NCI-H2171 treated with DMSO at 0.1 percent for 48 hours (cell line): ENCODE results near the gene NFAT5.
"Not testable (repeated sequence)": the region's sequence is repeated elsewhere in the genome, so short reads cannot be mapped to it uniquely, and the experiment has no call there.

ENCODE experiments used
- DNase-seq: peaks from one replicate; lab custom pipeline; 2025; lab: John Stamatoyannopoulos, UW

NFAT5 gene

DNA sequence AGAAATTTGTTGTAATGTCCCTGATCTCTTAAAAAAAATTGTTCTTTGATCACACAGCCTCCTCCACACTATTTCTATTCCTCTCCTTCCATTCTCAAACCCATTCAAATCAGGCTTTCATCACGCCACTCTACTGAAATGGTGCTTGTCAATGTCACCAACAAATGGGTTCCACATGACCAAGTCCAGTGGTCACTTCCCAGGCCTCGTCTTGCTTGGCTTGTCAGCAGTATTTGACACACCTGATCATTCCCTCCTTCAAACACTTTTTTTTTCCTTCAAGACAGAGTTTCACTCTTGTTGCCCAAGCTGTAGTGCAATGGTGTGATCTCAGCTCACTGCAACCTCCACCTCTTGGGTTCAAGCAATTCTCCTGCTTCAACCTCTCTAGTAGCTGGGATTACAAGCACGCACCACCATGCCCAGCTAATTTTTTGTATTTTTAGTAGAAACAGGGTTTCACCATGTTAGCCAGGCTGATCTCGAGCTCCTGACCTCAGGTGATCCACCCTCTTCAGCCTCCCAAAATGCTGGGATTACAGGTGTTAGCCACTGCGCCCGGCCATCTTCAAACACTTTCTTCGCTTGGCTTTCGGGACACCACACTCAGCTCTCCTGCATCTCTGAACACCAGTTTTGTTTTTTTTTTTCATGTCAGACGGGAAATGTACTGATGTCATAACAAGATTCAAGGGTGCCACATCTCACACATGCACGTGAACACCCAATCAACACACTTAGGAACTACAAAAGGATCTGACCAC is 142.3 kb downstream of the NFAT5 start:
- no peak for DNase-seq

DNA sequence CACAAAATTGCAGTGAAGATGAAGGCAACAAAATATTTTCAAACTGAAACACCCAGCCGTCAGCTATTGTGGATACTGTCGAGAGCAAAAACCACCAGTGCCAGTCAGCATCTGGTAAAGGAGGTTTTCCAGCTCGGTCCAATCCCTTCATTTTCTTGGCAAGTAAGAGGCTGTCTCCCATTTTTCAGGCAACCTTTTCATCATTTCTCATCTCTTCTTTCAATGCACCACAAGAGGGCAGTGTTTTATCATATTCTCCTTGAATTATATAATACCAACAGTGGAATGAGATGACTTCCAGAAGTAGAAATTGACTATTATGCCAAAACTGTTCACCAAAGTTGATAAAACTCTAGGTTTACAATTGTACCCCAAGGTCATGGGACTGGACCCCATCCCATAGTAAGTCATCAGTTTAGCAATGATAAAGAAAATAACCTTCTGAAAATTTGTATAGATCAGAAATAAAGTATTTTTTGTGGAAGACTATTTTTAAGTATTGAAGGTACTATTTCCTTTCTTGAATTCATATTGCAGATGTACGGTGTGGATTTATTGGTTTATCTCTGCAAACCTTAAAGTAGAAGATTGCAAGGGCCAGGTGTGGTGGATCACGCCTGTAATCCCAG is 143.8 kb downstream of the NFAT5 start:
- peak; percentile 75 for DNase-seq

DNA sequence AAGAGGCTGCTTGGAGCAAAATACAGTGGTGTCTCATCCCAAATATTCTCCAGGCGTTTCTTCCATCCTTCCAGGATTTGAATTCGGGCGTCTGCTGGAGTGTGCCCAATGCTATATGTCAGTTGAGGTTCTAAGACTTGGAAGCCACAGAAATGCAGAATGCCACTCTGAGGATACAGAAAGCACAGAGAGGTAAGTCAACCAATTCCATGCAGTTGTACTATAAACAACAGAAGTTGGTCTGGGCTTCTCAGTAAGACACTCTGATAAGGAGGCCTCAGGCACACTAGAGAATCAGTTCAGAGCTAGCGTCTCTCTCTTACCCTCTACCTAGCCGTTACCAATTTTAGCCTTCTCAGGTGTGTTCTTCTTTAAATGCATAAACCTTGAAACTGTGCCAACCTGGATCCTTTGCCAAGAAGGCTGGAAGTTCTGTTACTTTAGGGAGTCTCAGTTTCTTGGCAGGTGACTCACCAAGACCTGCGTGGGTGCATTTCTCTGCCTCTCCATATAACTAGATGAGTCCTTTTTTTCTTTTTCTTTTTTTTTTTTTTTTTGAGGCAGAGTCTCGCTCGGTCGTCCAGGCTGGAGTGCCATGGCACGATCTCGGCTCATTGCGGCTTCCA is 145.5 kb downstream of the NFAT5 start:
- no peak for DNase-seq

DNA sequence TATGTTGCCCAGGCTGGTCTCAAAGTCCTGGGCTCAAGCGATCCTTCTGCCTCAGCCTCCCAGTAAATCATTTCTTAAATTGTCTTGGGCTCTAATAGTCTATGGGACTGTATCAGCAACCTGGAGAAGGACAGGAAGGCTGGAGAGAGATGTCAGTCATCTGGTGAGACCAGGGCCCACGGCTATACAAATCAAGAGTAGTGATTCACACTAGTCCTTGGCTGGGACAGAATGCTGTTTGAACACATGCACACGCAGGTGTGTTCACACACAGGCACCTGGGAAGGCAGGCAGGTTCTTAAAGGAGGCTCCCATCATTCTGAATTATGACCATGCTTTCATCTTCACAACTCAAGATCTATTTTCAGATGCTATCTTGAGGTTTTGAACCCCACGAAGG is 146.5 kb downstream of the NFAT5 start:
- no peak for DNase-seq

DNA sequence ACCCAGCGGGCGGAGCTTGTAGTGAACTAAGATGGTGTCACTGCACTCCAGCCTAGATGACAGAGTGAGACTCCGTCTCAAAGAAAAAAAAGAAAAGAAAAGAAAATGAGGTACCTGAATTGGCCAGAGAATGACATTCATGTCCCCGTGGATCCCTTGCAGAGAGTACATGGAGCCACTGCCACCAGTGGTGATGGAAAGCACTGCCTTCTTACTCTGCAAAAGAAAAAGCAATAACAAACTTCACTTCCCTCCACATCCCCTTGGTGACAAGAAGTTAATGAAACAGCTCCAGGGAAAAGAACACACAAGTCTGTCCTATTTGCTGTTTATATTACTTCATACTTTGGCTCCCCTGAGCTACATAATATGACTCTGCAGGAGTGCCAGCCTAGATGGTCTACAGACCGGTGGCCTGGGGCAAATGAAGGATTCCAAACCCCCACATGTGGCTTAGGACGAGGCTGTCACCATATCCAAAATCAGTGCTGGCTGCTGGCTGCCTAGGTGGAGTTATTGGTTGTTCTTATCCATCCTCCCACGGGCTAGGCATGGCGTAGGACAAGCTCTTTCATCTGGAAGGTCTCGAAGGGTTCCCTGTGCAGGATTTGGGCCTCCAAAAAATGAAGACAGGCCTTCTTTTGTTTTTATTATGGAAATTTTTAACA is 147.3 kb downstream of the NFAT5 start:
- no peak for DNase-seq

DNA sequence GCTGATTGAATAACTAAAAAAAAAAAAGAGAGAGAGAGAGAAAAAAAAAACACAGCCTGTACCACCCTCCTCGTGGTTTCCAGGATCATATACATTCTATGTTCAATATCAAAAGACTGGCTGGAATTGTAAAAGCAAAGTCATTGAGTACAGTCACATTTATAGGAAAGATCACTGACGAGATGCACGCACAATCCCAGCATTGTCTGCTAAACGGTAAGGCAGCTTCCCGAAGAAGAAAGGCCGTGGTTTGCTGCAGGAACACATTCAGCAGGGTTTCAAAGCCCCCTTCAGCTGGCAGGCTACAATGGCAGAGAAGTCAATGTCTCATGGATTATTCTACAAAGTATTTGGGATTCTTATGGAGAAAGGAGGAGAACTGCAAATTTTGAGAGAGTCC is 151.3 kb downstream of the NFAT5 start:
- DNase-seq: no peak

DNA sequence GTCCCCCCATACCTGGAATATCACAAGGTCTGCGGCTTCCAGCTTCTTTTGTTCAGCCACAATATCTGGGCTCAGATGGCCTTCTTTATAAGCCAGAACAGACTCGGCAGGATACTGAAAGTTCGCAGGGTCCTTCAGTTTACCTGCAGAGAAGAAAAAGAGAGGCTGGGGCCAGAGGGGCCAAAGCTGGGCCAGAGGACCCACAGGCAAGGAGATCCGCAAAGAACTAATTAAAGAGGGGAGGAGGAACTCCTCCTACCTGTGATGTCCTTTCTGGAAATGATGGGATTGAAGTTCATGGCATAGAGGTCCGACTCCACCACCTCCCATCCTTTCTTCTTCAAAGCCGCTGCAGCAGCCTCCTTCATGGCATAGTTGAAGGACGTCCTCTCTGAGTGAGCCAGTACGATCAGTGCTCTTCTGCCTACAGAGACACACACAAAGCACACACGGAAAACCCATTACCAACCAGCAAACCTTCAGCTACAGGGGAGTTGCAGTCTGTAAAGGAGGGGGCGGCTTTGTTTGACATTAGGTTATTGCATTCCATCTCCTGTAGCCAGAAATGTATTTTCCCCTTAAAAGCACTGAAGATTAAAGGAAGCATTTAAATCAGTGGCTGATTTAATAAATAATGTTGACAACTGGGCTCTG is 152.5 kb downstream of the NFAT5 start:
- no peak for DNase-seq

DNA sequence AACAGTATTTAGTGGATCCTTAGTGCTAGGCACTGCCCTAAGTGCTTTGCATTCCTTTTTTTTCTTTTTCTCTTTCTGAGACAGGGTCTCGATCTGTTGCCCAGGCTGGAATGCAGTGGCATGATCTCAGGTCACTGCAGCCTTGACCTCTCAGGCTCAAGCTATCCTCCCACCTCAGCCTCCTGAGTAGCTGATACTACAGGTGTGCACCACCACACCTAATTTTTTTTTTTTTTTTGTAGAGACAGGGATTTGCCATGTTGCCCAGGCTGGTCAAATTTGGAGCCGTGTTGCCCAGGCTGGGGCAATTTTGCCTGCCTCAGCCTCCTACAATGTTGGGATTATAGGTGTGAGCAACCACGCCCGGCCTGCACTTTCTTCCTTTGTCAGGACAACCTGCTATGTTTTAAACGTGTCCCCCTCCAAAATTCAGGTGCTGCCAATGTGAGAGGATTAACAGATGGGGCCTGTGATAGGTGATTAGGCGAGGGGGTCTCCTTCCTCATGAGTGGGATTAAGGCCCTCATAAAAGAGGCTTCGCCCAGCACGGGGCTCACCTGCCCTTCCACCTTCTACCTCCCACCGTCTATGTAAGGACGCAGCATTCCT is 155.2 kb downstream of the NFAT5 start:
- DNase-seq: no peak

DNA sequence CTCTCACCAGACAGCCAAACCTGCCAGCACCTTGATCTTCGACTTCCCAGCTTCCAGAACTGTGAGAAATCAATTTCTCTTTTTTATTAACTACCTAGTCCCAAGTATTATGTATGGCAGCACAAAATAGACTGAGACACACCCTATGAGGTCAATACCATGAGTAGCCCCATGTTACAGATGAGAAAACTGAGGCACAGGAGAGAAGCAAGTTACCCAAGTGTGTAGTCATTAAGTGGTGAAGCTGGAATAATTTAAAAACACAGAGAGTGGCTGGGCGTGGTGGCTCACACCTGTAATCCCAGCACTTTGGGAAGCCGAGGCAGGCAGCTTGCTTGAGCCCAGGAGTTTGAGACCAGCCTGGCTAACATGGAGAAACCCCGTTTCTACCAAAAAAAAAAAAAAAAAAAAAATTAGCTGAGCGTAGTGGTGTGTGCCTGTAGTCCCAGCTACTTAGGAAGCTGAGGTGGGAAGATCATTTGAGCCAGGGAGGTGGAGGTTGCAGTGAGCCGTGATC is 155.7 kb downstream of the NFAT5 start:
- DNase-seq: no peak

DNA sequence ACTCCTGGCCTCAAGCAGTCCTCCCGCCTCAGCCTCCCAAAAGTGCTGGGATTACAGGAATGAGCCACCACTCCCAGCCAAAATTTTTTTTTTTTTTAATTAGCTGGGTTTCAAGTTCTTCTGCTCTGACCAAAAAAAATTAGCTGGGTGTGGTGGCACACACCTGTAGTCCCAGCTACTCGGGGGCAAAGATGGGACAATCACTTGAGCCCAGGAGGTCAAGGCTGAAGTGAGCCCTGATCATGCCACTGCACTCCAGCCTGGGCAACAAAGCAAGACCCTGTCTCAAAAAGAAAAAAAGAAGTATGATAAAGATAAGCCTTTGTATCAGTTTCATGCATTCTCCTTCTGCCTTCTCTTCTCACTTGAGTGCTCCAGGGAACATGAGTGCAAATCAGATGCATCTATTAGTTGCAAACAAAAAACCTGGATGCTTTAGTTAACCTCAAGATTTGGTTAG is 158.7 kb downstream of the NFAT5 start:
- no peak for DNase-seq

DNA sequence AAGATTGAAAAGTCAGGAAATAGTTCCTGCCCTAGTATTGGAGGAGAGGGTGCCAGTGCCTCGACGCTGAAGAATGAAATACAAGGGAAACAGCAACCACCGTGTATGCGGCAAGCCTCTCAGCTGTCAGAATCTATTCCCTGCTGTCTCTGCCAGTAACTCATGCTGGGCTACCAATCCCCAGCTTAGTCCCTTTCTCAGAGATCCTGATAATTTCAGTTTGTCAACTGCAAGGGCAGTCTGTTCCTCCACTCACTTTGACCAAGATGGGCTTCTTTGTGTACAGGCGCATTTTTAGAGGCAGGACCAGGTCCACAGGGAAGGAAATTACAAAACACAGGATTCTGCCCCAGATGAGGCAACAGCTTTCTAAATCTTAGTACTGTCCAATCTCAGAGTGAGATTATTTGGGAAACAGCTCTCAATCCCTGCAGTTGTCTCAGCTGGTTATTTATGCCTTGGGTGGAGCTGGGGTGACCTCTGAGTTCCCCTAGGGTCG is 159.3 kb downstream of the NFAT5 start:
- DNase-seq: no peak

DNA sequence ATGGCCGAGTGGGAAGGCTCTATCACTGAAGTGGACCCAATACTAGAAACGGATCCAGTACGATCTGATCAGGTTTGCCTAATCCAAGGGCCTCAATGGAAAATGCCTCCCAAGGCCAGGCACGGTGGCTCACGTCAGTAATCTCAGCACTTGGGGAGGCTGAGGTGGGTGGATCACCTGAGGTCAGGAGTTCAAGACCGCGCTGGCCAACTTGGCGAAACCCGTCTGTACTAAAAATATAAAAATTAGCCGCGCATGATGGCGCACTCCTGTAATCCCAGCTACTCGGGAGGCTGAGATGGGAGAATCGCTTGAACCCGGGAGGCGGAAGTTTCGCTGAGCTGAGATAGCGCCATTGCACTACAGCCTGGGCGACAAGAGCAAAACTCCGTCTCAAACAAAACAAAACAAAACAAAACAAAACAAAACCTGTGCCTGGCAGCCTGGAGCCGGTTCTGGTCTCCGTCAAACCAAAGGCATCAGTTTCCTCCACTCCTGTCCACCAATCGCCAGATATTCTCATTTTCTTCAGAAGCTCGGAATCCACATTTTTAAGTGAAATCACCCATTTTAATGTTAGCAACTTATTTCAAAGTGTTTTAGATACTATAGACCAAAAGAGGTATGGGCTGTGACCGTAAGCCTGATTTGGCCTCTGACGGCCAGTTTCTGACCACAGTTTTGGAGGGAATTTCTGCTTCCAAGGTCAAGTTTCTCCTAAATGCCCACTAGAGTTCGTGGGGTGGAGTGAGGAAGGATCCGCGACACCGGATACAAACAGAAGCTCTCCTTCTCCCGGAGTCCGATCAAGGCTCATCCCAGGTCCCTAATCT is 159.9 kb downstream of the NFAT5 start:
- DNase-seq: no peak

DNA sequence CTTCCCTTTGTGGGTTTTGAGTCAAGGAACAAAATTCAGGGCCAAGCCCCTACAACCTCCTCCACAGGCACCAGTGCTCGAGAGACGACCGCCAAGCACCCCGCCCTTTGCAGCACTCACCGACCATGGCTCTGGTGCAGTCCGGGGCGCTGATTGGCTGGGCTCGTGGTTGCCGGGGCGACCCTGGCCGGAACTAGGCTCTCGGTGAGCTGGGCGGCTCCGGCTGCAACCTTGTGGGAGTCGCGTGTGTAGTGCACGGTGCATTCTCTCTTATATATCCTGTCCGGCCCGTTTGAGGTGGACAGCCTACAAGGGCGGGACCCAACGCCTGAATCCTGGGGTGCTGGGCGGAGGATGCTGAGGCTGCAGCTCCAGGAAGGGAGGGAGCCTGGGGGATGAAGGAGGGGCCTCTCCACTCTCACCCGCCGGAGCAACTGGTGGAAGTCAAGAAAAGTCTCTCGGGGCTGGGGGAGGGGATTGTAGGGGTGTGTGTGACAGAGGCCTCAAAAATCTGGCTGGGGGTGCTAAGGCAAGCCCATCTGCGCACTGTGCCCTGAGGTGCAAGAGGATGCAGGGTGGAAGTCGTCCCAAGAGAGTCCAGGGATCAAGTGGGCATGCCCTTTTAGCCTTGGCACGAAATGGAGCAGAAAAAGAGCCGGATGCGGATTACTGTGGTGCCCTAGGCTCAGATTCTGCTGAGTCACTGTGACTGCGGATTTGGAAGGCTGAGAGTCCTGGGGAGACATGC is 160.7 kb downstream of the NFAT5 start, which contains the start of gene NQO1:
Gene NQO1 (minus strand): TSS at position 248 of the 748 bp plus-strand sequence. CDS start 121 bp downstream, at position 127.
- peak; percentile 94 for DNase-seq

DNA sequence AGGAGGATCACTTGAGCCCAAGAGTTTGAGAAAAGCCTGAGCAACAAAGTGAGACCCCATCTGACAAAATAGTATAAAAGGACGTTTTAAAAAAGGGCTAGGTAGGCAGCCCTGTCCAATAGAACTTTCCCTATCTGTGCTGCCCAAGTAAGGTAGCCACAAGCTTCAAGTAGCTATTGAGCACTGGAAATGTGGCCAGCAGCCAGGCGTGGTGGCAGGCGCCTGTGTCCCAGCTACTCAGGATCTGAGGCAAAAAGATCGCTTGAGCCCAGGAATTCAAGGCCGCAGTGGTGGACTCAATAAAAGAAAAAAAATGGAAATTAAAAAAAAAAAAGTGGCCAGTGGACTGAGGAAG is 162.1 kb downstream of the NFAT5 start:
- no peak for DNase-seq

DNA sequence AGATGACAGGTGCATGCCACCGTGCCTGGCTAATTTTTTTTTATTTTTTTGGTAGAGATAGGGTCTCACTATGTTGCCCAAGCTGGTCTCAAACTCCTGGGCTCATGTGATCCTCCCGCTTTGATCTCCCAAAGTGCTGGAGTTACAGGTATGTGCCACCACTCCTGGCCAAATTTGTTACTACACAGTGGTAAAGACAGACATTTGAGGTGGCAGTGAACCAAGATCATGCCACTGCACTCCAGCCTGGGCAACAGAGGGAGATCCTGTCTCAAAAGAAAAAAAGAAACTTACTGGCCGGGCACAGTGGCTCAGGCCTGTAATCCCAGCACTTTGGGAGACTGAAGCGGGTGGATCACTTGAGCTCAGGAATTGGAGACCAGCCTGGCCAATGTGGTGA is 163.3 kb downstream of the NFAT5 start:
- not testable (repeated sequence) for DNase-seq

DNA sequence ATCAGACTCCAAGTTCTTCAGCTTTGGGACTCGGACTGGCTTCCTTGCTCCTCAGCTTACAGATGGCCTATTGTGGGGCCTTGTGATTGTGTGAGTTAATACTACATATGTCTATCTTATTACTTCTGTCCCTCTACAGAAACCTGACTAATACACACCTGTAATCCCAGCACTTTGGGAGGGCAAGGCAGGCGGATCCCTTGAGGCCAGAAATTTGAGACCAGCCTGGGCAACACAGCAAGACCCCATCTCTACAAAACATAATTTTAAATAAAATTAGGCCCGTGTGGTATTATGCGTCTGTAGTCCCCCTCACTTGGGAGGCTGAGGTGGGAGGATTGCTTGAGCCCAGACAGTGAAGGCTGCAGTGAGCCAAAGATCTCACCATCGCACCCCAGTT is 165.5 kb downstream of the NFAT5 start:
- not testable (repeated sequence) for DNase-seq

DNA sequence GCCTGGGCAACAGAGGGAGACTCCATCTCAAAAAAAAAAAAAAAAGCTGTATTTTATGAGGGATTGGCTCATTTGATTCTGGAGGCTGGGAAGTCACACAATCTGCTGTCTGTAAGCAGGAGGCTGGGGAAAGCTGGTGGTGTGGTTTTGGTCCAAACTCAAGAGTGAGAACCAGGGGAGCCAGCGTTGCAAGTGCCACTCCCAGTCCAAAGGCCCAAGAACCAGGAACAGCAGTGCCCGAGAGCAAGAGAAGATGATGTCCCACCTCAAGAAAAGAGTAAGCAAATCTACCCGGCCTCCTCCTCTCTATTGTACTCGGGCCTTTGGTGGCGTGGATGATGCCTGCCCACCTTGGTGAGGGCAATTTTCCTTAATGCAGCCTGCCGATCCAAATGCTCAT is 166.3 kb downstream of the NFAT5 start:
- DNase-seq: no peak

DNA sequence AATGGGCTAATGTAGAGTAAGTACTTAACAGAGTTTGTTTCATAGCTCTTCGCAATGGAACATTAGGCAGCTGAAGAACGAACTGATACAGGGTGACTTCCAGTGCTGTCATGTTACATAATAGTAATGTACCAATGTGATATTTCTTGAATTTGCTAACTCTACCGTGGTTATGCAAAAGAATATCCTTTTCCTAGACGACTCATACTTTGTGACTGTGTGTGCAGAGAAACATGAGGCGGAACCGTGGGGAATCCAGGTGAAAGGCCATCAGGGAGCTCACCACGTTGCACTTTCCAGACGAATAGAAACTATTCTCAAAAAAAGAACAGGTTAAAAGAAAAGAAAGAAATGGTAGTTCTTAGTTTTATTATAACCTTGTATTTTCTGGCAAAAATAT is 175.8 kb downstream of the NFAT5 start:
- DNase-seq: no peak
